OCI-LY7 (cell line): ENCODE measurements around the gene DIPK1C. TPM values are rescaled to one million over a fixed set of nuclear protein-coding genes. Genes with fewer than 3 reads are reported as not detected.

ENCODE experiments used
- BruUV-seq: library from RNA; stranded (reverse); fragments of 400-500 nt; replicated peaks from 2 replicates; lab custom pipeline; 2021; lab: Mats Ljungman, UMichigan
- CTCF ChIA-PET: fragments of 300-600 bp; sonication (Branson Sonifier 250); formaldehyde crosslinking; loops from one replicate; lab custom pipeline; 2022; ENCODE audit warnings: antibody characterized with exemption; ENCODE audit not compliant: unreplicated experiment; lab: Charles Lee
- POLR2A ChIA-PET: fragments of 300-600 bp; sonication (Branson Sonifier 250); formaldehyde crosslinking; loops from one replicate; lab custom pipeline; 2022; ENCODE audit warnings: antibody characterized with exemption; lab: Charles Lee
- DNase-seq: peaks from one replicate; pipeline ENCODE4 v3.0.0-alpha.2; 2015; ENCODE audit warnings: low spot score
- H2AFZ ChIP-seq: fragments of 200-600 bp; sonication (generic), shearing (Covaris generic); 2 replicates; pipeline ENCODE4 v1.6.1; 2014; ENCODE audit warnings: mild to moderate bottlenecking, antibody characterized with exemption, low read length, moderate library complexity
- H3K27ac ChIP-seq: fragments of 200-600 bp; sonication (generic); 2 replicates; pipeline ENCODE4 v1.5.1; 2014; ENCODE audit warnings: mixed run types, low read depth, mild to moderate bottlenecking, moderate library complexity, low read length, inconsistent platforms; ENCODE audit not compliant: poor library complexity, severe bottlenecking
- H3K36me3 ChIP-seq: fragments of 200-600 bp; sonication (generic); 2 replicates; pipeline ENCODE4 v1.6.1; 2014; ENCODE audit warnings: mild to moderate bottlenecking, antibody characterized with exemption, low read length, moderate library complexity, mixed read lengths; ENCODE audit not compliant: insufficient read depth
- H3K4me1 ChIP-seq: fragments of 200-600 bp; sonication (generic); 2 replicates; pipeline ENCODE4 v1.5.1; 2014; ENCODE audit warnings: mild to moderate bottlenecking, low read length; ENCODE audit not compliant: insufficient read depth, poor library complexity, severe bottlenecking
- H3K4me2 ChIP-seq: fragments of 200-600 bp; sonication (generic); 2 replicates; pipeline ENCODE4 v1.6.1; 2014; ENCODE audit warnings: mild to moderate bottlenecking, low read length
- H3K4me3 ChIP-seq: fragments of 200-600 bp; sonication (generic); 2 replicates; pipeline ENCODE4 v1.5.1; 2014; ENCODE audit warnings: mild to moderate bottlenecking, low read depth, low read length; ENCODE audit not compliant: poor library complexity, severe bottlenecking
- H3K79me2 ChIP-seq: fragments of 200-600 bp; sonication (generic); 2 replicates; pipeline ENCODE4 v1.6.1; 2016; ENCODE audit warnings: low read depth, mild to moderate bottlenecking, low read length, moderate library complexity, mixed read lengths; ENCODE audit not compliant: insufficient read depth
- H3K9me2 ChIP-seq: fragments of 200-600 bp; sonication (generic); 2 replicates; pipeline ENCODE4 v1.6.1; 2016; ENCODE audit warnings: mild to moderate bottlenecking, low read length, mixed read lengths; ENCODE audit not compliant: insufficient read depth
- H3K9me3 ChIP-seq: fragments of 200-600 bp; sonication (generic); 2 replicates; pipeline ENCODE4 v1.6.1; 2014; ENCODE audit warnings: mild to moderate bottlenecking, mixed run types, low read length, mixed read lengths
- H4K20me1 ChIP-seq: fragments of 200-600 bp; sonication (generic); 2 replicates; pipeline ENCODE4 v1.6.1; 2014; ENCODE audit warnings: mild to moderate bottlenecking, antibody characterized with exemption, low read length, moderate library complexity, mixed read lengths; ENCODE audit not compliant: insufficient read depth
- EZH2phosphoT487 ChIP-seq: fragments of 200-600 bp; sonication (generic); IDR thresholded peaks from 2 replicates; pipeline ENCODE4 v1.6.1; 2018; ENCODE audit warnings: low read depth, borderline replicate concordance, mild to moderate bottlenecking, mixed run types, antibody characterized with exemption, low read length, moderate library complexity, mixed read lengths
- intact Hi-C: fragments of 100-400 bp; cut with micrococcal nuclease; formaldehyde crosslinking; loops from one replicate; pipeline ENCODE4 v1.10.0; 2022; ENCODE audit not compliant: unreplicated experiment
- total RNA-seq, 2 experiments: library from RNA; depleted of rRNA in 1 of 2; stranded (reverse); fragments of >200 nt in 1 of 2; shearing (Covaris generic) in 1 of 2; gene quantifications; 2 replicates each; pipeline ENCODE4 v1.2.3, GENCODE V29; 2014 to 2022
- TF ChIP-seq, protein P1 (sequence below): fragments of 200-600 bp; sonication (generic); conservative IDR thresholded peaks from 2 replicates; pipeline ENCODE4 v1.5.1; 2014; ENCODE audit warnings: mild to moderate bottlenecking, antibody characterized with exemption, low read length, moderate library complexity, mixed read lengths

Gene DIPK1C
- total RNA-seq, 2 experiments from 2014 or later = not detected

DNA sequence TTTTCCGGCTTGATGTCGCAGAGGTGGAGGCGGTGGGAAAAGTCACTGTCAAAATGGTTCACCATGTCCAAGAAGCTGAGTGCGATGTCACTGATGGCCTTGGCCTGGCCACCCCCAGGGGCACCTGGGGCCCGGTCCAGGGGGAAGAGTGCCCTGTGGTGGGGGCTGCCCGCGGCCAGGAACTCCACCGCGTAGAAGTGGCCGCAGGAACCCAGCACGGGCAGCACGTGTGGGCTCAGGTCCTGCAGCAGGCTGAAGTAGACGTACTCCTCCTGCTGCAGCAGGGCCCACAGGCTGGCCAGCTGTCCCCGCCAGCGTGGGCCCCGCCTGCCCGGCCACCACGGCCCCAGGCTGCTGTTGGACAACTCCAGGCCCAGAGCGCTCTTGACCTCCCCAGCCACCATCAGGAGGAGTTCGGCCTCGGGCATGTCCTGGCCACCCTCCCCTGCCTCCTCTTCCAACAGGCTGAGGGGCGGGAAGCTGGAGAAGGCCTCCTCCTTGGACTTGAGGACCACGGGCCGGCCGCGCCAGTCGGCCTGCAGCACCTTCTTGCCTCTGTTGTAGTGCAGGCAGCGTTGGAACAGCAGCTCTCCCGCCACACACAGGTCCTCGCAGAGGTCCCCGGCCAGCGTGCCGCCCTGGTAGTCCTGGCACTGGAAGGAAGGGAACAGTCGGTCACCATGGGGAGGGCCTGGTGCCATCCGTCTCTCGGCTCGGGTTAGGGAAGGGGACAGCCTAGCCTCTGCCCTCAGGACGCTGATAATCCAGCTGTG is 10.3 kb downstream of the DIPK1C start:
- H3K9me2 ChIP-seq = no peaks in the 10 kb centered on the region

GRCh38 chr18:74446178-74446577 is 10.9 kb downstream of the DIPK1C start:
- H3K79me2 ChIP-seq = no peaks in the 10 kb centered on the region
- BruUV-seq = no TSS peak
- no peak for DNase-seq
- intact Hi-C loops = no loop called here
- H2AFZ ChIP-seq = no peak overlapping the region
- H3K9me2 ChIP-seq = no peaks in the 10 kb centered on the region
- no peak overlapping the region for H3K27ac ChIP-seq
- no peak for TF ChIP-seq EZH2phosphoT487
- TF ChIP-seq, protein P1, sequence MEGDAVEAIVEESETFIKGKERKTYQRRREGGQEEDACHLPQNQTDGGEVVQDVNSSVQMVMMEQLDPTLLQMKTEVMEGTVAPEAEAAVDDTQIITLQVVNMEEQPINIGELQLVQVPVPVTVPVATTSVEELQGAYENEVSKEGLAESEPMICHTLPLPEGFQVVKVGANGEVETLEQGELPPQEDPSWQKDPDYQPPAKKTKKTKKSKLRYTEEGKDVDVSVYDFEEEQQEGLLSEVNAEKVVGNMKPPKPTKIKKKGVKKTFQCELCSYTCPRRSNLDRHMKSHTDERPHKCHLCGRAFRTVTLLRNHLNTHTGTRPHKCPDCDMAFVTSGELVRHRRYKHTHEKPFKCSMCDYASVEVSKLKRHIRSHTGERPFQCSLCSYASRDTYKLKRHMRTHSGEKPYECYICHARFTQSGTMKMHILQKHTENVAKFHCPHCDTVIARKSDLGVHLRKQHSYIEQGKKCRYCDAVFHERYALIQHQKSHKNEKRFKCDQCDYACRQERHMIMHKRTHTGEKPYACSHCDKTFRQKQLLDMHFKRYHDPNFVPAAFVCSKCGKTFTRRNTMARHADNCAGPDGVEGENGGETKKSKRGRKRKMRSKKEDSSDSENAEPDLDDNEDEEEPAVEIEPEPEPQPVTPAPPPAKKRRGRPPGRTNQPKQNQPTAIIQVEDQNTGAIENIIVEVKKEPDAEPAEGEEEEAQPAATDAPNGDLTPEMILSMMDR = no peak
- H3K4me2 ChIP-seq = no peak overlapping the region
- CTCF ChIA-PET = interaction anchor here (0.7 kb wide), 1 partner anchor 42 kb away, joined by 4 read pairs; no protein-coding TSS in a partner anchor
- POLR2A ChIA-PET = no interaction called here
- no peaks in the 10 kb centered on the region for H4K20me1 ChIP-seq
- no peaks in the 10 kb centered on the region for H3K36me3 ChIP-seq
- H3K9me3 ChIP-seq = no peaks in the 10 kb centered on the region
- no peaks in the 10 kb centered on the region for H3K4me1 ChIP-seq
- H3K4me3 ChIP-seq = no peak overlapping the region

More for the DNA sequence above, 10.3 kb downstream of the DIPK1C start:
- ChIA-PET CTCF (interaction anchor here (0.7 kb wide), 1 partner anchor 42 kb away, joined by 4 read pairs; no protein-coding TSS in a partner anchor), POLR2A (no interaction called here)
- Histone ChIP-seq H3K4me1 (no peaks in the 10 kb centered on the region), H4K20me1 (no peaks in the 10 kb centered on the region), H3K36me3 (no peaks in the 10 kb centered on the region), H3K4me3 (no peak overlapping the region), H3K9me3 (no peaks in the 10 kb centered on the region), H3K79me2 (no peaks in the 10 kb centered on the region), H2AFZ (no peak overlapping the region), H3K4me2 (no peak overlapping the region), H3K27ac (no peak overlapping the region)
- TF ChIP-seq, protein P1 = no peak
- no TSS peak for BruUV-seq
- intact Hi-C loops = no loop called here
- no peak for DNase-seq

GRCh38 chr18:74445585-74445984 is 11.5 kb downstream of the DIPK1C start:
- Histone ChIP-seq H3K36me3 (no peaks in the 10 kb centered on the region), H3K79me2 (no peaks in the 10 kb centered on the region), H4K20me1 (no peaks in the 10 kb centered on the region), H3K9me2 (no peaks in the 10 kb centered on the region), H3K27ac (no peak overlapping the region), H3K4me1 (no peaks in the 10 kb centered on the region), H3K9me3 (no peaks in the 10 kb centered on the region), H3K4me2 (no peak overlapping the region), H2AFZ (no peak overlapping the region), H3K4me3 (no peak overlapping the region)
- intact Hi-C loops = no loop called here
- ChIA-PET CTCF (no interaction called here), POLR2A (no interaction called here)
- DNase-seq = no peak
- no TSS peak for BruUV-seq
- TF ChIP-seq, protein P1 = no peak
- TF ChIP-seq EZH2phosphoT487 = no peak
